Umbilical cord (tissue), 2 donors: Measurements from ENCODE around the gene GRIP2. TPM values are rescaled to one million over a fixed set of nuclear protein-coding genes. Genes with fewer than 3 reads are reported as not detected.
A peak's percentile ranks its signal among the peaks of the same experiment; 100 is the strongest.

ENCODE experiments used
- DNase-seq: peaks from one replicate; pipeline ENCODE4 v3.0.0-alpha.2; 2015; ENCODE audit warnings: low spot score
- total RNA-seq: library from RNA; depleted of rRNA; stranded (reverse); fragments of >200 nt; gene quantifications from one replicate; pipeline ENCODE4 v1.2.3, GENCODE V29; 2014; ENCODE audit warnings: low replicate concordance; ENCODE audit not compliant: insufficient read depth

GRIP2 gene
- total RNA-seq, 1 donor from 2014 or later, result 7.7 TPM

DNA sequence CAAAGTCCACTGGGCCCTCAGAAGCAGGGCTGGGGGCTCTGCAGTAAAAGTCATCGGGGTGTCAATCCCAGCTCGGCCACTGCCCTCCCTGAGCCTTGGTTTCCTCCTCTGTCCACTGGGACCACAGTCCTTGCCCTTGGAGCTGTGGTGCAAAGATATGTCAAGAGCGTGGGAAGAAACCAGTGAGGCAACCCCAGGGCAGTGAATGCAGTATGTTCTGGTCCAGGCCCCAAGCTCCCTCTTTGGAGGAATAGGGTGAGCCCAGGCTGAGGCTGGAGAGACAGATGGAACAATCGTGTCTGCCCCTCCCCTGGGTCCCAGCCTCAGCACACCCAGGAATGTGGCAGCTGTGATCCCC is 779 bp downstream of the GRIP2 start:
- DNase-seq, result no peak

DNA sequence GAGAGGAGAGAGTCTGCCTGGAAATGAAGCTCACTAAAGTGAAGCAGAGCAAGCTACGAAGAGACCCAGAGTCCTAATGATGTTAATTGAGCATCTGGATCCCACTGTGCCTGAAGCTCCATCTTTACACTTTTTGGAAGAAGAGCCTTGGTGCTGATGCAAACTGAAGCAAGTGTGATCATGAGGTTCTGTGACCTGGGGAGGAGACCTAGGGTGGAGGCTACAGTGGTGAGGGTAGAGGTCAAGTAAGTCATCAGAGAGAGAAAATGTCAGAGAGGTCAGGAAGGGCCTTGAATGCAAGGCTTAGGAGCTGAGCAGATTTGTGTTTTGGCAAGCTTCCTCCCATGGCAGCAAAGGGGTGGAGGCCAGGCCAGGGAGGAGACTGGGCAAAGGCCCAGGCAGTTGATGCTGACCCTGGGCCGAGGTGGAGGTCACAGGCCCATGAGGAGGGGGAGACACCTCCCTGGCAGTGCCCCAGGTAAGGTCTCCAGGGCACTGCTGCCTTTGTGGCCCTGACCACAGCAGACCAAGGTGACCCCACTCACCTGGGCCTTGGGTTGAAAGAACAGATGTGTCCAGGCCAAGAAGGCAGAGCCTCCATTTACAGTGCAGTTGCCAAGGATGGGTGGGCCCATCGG is 1.6 kb downstream of the GRIP2 start:
- DNase-seq, result no peak

GRCh38 chr3:14537590-14538450 is 2.3 kb downstream of the GRIP2 start:
- DNase-seq, result no peak

GRCh38 chr3:14536837-14537589 is 3.1 kb downstream of the GRIP2 start:
- no peak for DNase-seq

GRCh38 chr3:14536055-14536815 is 3.9 kb downstream of the GRIP2 start:
- no peak for DNase-seq

GRCh38 chr3:14535616-14536015 is 4.5 kb downstream of the GRIP2 start:
- no peak for DNase-seq

GRCh38 chr3:14534516-14535191 is 5.5 kb downstream of the GRIP2 start:
- peak; percentile 31 for DNase-seq

DNA sequence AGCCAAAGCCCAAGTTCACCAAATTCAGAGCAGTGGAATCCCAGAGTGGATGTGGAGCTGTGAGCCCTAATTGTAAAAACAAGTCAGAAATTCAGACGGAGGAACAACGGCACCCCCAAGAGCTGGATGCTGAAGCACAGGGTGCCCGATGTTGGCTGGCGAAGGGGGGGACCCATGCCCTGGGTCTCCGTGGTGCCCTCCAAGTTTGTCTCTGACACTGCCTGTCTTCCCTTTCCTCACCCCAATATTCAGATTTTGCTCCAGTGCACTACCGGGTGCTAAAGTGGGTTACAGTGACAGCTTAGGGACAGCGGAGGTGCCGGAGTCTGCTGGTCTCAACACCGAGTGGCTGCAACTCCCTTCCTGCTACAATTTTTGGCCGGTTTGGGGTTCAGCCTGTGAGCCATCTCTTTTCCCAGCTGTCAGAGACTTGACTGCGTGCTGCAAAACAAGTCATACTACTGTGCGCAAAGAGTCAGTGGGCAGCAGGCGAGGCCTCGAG is 6.6 kb downstream of the GRIP2 start:
- DNase-seq, result no peak

- peak; percentile 87 for DNase-seq
These were observed 7.3 kb downstream of the GRIP2 start for GRCh38 chr3:14532691-14533456.

- no peak for DNase-seq
These were observed 8.2 kb downstream of the GRIP2 start for GRCh38 chr3:14531856-14532395.

DNA sequence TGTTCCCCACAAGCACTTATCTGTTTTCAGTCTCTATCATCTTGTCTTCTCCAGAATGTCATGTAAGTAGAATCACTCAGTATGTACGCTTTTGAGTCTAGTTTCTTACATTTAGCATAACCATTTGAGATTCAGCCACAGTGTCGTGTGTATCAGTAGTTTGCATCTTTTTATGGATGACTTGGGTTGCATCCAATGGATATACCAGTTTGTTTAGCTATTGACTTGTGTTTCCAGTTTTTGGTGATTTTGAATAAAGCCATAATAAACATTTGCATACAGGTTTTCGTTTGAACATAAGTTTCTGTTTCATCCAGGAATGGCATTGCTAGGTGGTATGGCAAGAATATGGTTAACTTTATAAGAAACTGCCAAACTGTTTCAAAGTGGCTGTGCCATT is 12.1 kb downstream of the GRIP2 start:
- no peak for DNase-seq

- peak; percentile 88 for DNase-seq
These were observed 14.2 kb downstream of the GRIP2 start for GRCh38 chr3:14525685-14526631.

DNA sequence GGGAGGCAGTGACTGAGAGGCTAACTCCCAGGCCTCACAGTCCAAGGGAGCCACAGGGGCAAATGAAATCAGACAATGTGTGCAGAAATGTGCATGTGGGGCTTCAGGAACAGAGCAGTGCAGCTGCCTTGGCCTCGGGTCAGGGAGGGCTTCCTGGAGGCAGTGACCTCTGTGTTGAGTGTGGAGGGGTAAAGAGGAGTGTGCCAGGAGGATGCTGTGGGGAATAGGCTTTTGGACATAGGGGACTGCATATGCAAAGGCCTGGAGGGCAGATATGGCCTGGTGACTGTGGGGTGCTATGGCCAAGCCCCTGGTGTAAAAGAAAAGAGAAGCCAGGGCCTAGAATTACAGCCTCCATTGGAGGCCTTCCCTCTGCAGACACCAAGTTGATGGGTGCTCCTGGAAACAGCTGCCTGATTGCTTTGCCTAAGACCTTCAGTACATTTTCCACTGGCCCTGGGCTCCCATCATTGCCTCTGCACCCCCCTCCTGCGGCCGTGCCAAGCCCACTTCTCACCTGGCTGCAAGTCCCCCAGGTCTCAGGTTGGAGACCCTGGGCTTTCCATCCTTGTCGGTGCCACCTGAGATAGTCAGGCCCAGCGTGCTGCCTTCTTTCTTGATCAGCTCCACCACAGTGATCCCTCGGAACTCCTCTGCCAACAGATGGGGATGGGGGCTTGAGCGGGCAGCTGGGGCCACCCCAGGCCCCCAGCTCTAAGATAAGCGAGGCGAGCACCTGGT is 15.1 kb downstream of the GRIP2 start:
- DNase-seq, result no peak

- DNase-seq, result no peak
These were observed 15.8 kb downstream of the GRIP2 start for GRCh38 chr3:14524311-14524711.

DNA sequence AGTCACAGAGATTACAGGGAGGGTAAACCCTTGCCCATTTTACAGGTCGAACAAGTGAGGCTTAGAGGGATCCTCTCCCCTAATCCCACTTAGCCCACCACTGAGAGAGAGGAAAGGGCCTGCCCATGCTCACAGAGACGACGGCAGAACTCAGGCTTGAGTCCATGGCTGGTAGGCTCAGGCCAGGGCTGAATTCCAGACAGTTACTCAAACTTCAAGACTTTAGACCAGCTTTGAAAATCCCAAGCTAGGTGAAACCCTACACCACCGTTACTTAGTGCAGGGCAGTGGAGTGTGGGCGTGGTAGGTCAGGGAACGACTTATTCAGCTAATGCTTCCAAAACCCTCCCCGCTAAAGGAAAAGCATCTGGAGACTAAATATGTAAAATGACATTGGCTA is 16.4 kb downstream of the GRIP2 start:
- DNase-seq, result peak; percentile 16

GRCh38 chr3:14522768-14523167 is 17.4 kb downstream of the GRIP2 start:
- no peak for DNase-seq

DNA sequence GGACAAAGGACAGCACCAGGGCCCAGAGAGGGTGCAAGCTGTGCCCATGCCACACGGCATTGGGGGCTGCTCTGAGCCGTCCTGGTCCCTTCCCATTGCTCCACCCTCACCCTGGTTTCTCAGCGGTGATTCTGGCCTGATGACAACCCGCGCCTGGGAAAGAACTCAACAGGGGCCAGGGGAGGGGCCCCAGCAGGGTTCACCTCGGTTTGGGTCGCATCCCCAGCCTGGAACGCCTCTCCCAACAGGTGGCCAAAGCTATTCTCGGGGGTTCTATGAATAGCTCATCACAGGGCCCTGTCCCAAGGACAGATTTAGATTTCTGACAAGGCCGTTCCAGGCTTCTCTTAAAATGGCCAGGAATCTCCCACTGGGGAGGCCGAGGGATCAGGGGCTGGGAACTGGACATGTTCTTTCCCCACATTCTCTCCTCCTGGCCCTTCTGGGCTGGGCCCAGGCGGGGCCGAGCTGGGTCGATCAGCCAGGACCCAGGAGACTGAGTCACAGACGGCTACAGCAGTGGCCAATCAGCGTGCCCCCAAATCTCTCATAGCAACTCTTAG is 17.9 kb downstream of the GRIP2 start:
- no peak for DNase-seq

DNA sequence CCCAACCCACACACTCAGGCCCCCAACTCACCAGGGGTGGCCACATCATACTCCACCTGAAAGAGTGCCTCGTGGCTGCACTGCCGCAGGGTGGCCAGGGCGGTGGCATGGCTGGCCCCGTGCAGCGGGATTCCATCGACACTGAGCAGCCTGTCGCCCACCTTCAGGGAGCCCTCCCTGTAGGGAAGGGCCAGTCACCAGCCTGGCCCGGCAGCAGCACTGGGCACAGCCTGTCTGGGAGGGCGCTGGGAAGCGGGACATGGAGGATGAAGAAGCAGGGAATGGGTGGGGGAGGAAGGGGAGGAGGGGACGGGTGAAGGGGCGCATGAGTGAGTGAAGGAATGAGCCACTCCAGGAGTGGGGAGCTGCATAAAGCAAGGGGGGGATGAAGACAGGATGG is 18.5 kb downstream of the GRIP2 start:
- no peak for DNase-seq
